Stomach (tissue), 9 donors: ENCODE data around the gene NOG. TPM values are rescaled to one million over a fixed set of nuclear protein-coding genes. Genes with fewer than 3 reads are reported as not detected.

Experiments
- DNase-seq, 2 donors: peaks; one replicate each; pipeline versions ENCODE4 v3.0.0 to v3.0.0-alpha.2; 2013 to 2019
- H3K27ac ChIP-seq, 5 donors: fragments of 200-600 bp in 4 of 5; sonication (generic) in 4 of 5; one replicate each; pipeline ENCODE4 v1.5.1; 2013 to 2019; ENCODE audit warnings: mild to moderate bottlenecking in 1 of 5, moderate library complexity in 1 of 5
- H3K27me3 ChIP-seq, 3 donors: fragments of 200-600 bp; sonication (generic); one replicate each; pipeline ENCODE4 v1.5.1; 2017 to 2019; ENCODE audit warnings: mixed run types in 1 of 3
- H3K36me3 ChIP-seq, 4 donors: fragments of 200-600 bp; sonication (generic); 1 replicate in 3 of 4; 2 replicates in 1 of 4; pipeline ENCODE4 v1.5.1; 2016 to 2019
- H3K4me1 ChIP-seq, 4 donors: fragments of 200-600 bp; sonication (generic); one replicate each; pipeline ENCODE4 v1.5.1; 2016 to 2019
- H3K4me3 ChIP-seq, 4 donors: fragments of 200-600 bp; sonication (generic) in 3 of 4; one replicate each; pipeline ENCODE4 v1.5.1; 2016 to 2019; ENCODE audit warnings: mild to moderate bottlenecking in 1 of 4
- H3K9me3 ChIP-seq, 4 donors: fragments of 200-600 bp; sonication (generic); one replicate each; pipeline ENCODE4 v1.5.1; 2016 to 2019
- EP300 ChIP-seq: sonication (generic); formaldehyde crosslinking; IDR thresholded peaks from one replicate; pipeline ENCODE4 v1.6.1; 2017; ENCODE audit warnings: antibody characterized with exemption
- POLR2A ChIP-seq, 4 donors: fragments of 450-650 bp; IDR thresholded peaks; one replicate each; pipeline ENCODE4 v1.6.1; 2016; ENCODE audit warnings: antibody characterized with exemption in 4 of 4, control low read depth in 2 of 4, mild to moderate bottlenecking in 1 of 4, moderate library complexity in 1 of 4
- POLR2AphosphoS5 ChIP-seq, 3 donors: sonication (generic); formaldehyde crosslinking; IDR thresholded peaks; one replicate each; pipeline ENCODE4 v1.6.1; 2016; ENCODE audit warnings: antibody characterized with exemption in 3 of 3
- WGBS, 5 donors: extraction: QIAGEN DNeasy Blood & Tissue Kit in 3 of 5; methylation state at CpG; one replicate each; pipeline versions ENCODE4 v1.1.5 to v1.1.7; 2013 to 2018; 5-methylcytosine and 5-hydroxymethylcytosine counted together
- intact Hi-C: fragments of 100-400 bp; cut with DNase I; formaldehyde crosslinking; loops from one replicate; pipeline ENCODE4 v1.15.1; 2023; ENCODE audit warnings: low total_unique reads
- polyA plus RNA-seq, 3 donors: library from polyadenylated mRNA; stranded (reverse); fragments of 200-250 nt; gene quantifications; one replicate each; pipeline ENCODE4 v1.2.3, GENCODE V29; 2013
- total RNA-seq, 5 donors: library from RNA; depleted of rRNA; stranded (reverse); fragments of >200 nt; gene quantifications; one replicate each; pipeline versions ENCODE4 v1.1.0 to v1.2.3, GENCODE V29; 2014 to 2016
- TF ChIP-seq, protein P1 (sequence below), 7 experiments: fragments of 450-650 bp in 4 of 7; fragments of 200-600 bp in 3 of 7; sonication (generic) in 3 of 7; IDR thresholded peaks; one replicate each; pipeline ENCODE4 v1.5.1; 2016 to 2019; ENCODE audit warnings: antibody characterized with exemption in 7 of 7, control low read depth in 2 of 7, mild to moderate bottlenecking in 1 of 7
- donor health status: healthy with polysubstance abuse.
- donor health status: Bipolar disorder and iron deficiency.
- donor health status: healthy.

NOG gene
- total and polyA plus RNA-seq, 8 donors = 0.23 to 1.7 (median 0.31) TPM; not detected in 5

DNA sequence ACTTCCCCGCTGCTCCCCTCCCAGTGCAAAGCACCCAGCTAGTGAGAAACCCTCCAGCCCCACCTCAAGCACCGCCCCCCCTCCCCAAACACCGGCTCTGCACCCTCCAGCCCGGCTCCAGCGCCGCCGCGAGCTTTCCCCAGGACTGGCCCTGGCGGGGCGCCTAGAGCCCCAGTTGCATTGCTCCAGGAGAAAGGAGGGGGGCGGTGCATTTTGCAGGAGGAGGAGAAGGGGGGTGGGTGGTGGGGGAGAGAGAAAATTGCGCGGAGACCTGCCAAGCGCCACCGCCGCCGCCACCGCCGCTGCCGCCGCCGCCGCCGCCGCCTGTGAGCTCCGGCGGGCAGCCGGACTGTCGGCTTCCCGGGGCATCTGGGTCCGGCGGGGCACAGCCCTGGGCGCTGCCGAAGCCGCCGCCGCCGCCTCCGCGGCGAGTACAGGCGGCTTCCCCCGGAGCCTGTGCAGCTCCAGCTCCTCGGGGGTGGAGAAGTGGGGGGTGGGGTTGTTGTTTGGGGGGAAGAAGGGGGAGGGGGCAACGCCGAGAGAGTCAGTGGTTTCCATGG, 333 bp upstream of the NOG start:
- Histone ChIP-seq H3K4me1 (peaks cover 51 to 60% (median 58%) of the 10 kb centered on the region in 4 donors), H3K36me3 (no peaks in the 10 kb centered on the region), H3K27me3 (peaks cover 0 to 97% (median 73%) of the 10 kb centered on the region in 3 donors), H3K27ac (peak overlapping the region in 4 of 5 donors; percentile 14 to 84 (median 59)), H3K9me3 (no peaks in the 10 kb centered on the region), H3K4me3 (peak overlapping the region; percentile 52 to 63 (median 57))
- intact Hi-C loops = loop anchor here (2.0 to 10.0 kb wide), 2 partner anchors 82 to 122 kb away; no protein-coding TSS in a partner anchor
- DNase-seq = peak in 1 of 2 donors; percentile 84
- 0 to 1% (median 1%) methylated on average over 6 to 46 of the region's 46 CpGs for WGBS, 5 donors
- no peak for TF ChIP-seq POLR2A (IDR thresholded peaks at IDR 0.05)
- no peak for TF ChIP-seq EP300
- TF ChIP-seq POLR2AphosphoS5 (IDR thresholded peaks at IDR 0.05) = no peak
- TF ChIP-seq, protein P1, sequence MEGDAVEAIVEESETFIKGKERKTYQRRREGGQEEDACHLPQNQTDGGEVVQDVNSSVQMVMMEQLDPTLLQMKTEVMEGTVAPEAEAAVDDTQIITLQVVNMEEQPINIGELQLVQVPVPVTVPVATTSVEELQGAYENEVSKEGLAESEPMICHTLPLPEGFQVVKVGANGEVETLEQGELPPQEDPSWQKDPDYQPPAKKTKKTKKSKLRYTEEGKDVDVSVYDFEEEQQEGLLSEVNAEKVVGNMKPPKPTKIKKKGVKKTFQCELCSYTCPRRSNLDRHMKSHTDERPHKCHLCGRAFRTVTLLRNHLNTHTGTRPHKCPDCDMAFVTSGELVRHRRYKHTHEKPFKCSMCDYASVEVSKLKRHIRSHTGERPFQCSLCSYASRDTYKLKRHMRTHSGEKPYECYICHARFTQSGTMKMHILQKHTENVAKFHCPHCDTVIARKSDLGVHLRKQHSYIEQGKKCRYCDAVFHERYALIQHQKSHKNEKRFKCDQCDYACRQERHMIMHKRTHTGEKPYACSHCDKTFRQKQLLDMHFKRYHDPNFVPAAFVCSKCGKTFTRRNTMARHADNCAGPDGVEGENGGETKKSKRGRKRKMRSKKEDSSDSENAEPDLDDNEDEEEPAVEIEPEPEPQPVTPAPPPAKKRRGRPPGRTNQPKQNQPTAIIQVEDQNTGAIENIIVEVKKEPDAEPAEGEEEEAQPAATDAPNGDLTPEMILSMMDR (IDR thresholded peaks at IDR 0.05) = no peak

DNA sequence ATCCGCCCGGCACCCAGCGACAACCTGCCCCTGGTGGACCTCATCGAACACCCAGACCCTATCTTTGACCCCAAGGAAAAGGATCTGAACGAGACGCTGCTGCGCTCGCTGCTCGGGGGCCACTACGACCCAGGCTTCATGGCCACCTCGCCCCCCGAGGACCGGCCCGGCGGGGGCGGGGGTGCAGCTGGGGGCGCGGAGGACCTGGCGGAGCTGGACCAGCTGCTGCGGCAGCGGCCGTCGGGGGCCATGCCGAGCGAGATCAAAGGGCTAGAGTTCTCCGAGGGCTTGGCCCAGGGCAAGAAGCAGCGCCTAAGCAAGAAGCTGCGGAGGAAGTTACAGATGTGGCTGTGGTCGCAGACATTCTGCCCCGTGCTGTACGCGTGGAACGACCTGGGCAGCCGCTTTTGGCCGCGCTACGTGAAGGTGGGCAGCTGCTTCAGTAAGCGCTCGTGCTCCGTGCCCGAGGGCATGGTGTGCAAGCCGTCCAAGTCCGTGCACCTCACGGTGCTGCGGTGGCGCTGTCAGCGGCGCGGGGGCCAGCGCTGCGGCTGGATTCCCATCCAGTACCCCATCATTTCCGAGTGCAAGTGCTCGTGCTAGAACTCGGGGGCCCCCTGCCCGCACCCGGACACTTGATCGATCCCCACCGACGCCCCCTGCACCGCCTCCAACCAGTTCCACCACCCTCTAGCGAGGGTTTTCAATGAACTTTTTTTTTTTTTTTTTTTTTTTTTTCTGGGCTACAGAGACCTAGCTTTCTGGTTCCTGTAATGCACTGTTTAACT, 1.0 kb downstream of the NOG start:
- Histone ChIP-seq H3K4me3 (peak overlapping the region; percentile 52 to 63 (median 57)), H3K4me1 (peaks cover 51 to 62% (median 58%) of the 10 kb centered on the region in 4 donors), H3K9me3 (no peaks in the 10 kb centered on the region), H3K27me3 (peaks cover 0 to 97% (median 72%) of the 10 kb centered on the region in 3 donors), H3K27ac (peak overlapping the region in 4 of 5 donors; percentile 14 to 84 (median 59)), H3K36me3 (no peaks in the 10 kb centered on the region)
- DNase-seq = peak in 1 of 2 donors; percentile 58
- WGBS, 5 donors = 0 to 4% (median 1%) methylated on average over 18 to 61 of the region's 61 CpGs
- intact Hi-C loops = loop anchor here (10.0 kb wide), 1 partner anchor 80 kb away; no protein-coding TSS in a partner anchor
- TF ChIP-seq, protein P1 (IDR thresholded peaks at IDR 0.05) = no peak
- TF ChIP-seq POLR2A (IDR thresholded peaks at IDR 0.05) = no peak
- TF ChIP-seq POLR2AphosphoS5 (IDR thresholded peaks at IDR 0.05) = no peak
- TF ChIP-seq EP300 = no peak

GRCh38 chr17:56595108-56595418, 1.6 kb downstream of the NOG start:
- TF ChIP-seq POLR2A (IDR thresholded peaks at IDR 0.05) (no peak), POLR2AphosphoS5 (IDR thresholded peaks at IDR 0.05) (no peak), EP300 (no peak)
- TF ChIP-seq, protein P1 (IDR thresholded peaks at IDR 0.05) = no peak
- WGBS, 5 donors = 6 to 9% (median 7%) methylated on average over 7 of the region's 7 CpGs
- peak overlapping the region in 2 of 4 donors; percentile 52 to 58 for H3K4me3 ChIP-seq
- H3K9me3 ChIP-seq = no peaks in the 10 kb centered on the region
- H3K4me1 ChIP-seq = peaks cover 51 to 62% (median 58%) of the 10 kb centered on the region in 4 donors
- H3K36me3 ChIP-seq = no peaks in the 10 kb centered on the region
- DNase-seq = no peak
- H3K27ac ChIP-seq = peak overlapping the region in 1 of 5 donors; percentile 35
- intact Hi-C loops = loop anchor here (10.0 kb wide), 1 partner anchor 80 kb away; no protein-coding TSS in a partner anchor
- peaks cover 0 to 97% (median 74%) of the 10 kb centered on the region in 3 donors for H3K27me3 ChIP-seq
